Sigmoid colon (tissue), 4 donors: ENCODE data around the gene FBXW10.
"Not testable (repeated sequence)": the region's sequence is repeated elsewhere in the genome, so short reads cannot be mapped to it uniquely, and the experiment has no call there.

ENCODE experiments used
- CTCF ChIP-seq, 4 experiments: fragments of 450-650 bp in 3 of 4; fragments of 200-600 bp in 1 of 4; IDR thresholded peaks; one replicate each; pipeline ENCODE4 v1.5.1; 2016 to 2019; ENCODE audit warnings: antibody characterized with exemption in 4 of 4, mild to moderate bottlenecking in 3 of 4, moderate library complexity in 2 of 4
- EP300 ChIP-seq, 4 donors: sonication (generic); formaldehyde crosslinking; IDR thresholded peaks; one replicate each; pipeline ENCODE4 v1.6.1; 2017; ENCODE audit warnings: antibody characterized with exemption in 4 of 4
- POLR2A ChIP-seq, 2 donors: fragments of 450-650 bp; IDR thresholded peaks; one replicate each; pipeline ENCODE4 v1.6.1; 2016; ENCODE audit warnings: antibody characterized with exemption in 2 of 2, mild to moderate bottlenecking in 2 of 2, moderate library complexity in 2 of 2
- POLR2AphosphoS5 ChIP-seq, 4 donors: sonication (generic); formaldehyde crosslinking; IDR thresholded peaks; one replicate each; pipeline ENCODE4 v1.6.1; 2017; ENCODE audit warnings: antibody characterized with exemption in 4 of 4

GRCh38 chr17:18758344-18758743 lies 14.5 kb downstream of the FBXW10 start:
- TF ChIP-seq CTCF, POLR2A, POLR2AphosphoS5, EP300 (IDR thresholded peaks at IDR 0.05): not testable (repeated sequence)
